ENCODE data around the gene HIVEP3. TPM values are rescaled to one million over a fixed set of nuclear protein-coding genes. Genes with fewer than 3 reads are reported as not detected.

Gene HIVEP3
- total RNA-seq, 1 donor from 2014 or later, result 8.9 TPM

GRCh38 chr1:41773842-41774241 lies 144.9 kb downstream of the HIVEP3 start:
- H3K4me3 Mint-ChIP-seq (ENCODE audit: unreplicated experiment), result no peak overlapping the region
- Histone ChIP-seq H3K4me1 (ENCODE audit: insufficient read depth, low read length) (peaks cover 10% of the 10 kb centered on the region), H3K4me3 (ENCODE audit: insufficient read depth, low read depth, low read length) (no peak overlapping the region), H2AFZ (ENCODE audit: low read depth, low read length) (no peak overlapping the region), H3K36me3 (ENCODE audit: insufficient read depth, low read length) (no peaks in the 10 kb centered on the region), H3K27me3 (ENCODE audit: insufficient read depth, low read length) (no peaks in the 10 kb centered on the region), H3K9ac (ENCODE audit: low read length) (no peak overlapping the region), H3K9me3 (ENCODE audit: insufficient read depth, low read depth, low read length) (no peaks in the 10 kb centered on the region), H3K27ac (ENCODE audit: low read depth, low read length) (no peak overlapping the region), H3K4me2 (ENCODE audit: low read length) (no peak overlapping the region), H3K79me2 (ENCODE audit: insufficient read depth, low read length) (peaks cover 4% of the 10 kb centered on the region), H4K20me1 (ENCODE audit: insufficient read depth, low read length) (no peaks in the 10 kb centered on the region)
- no peaks in the 10 kb centered on the region for H3K36me3 Mint-ChIP-seq (ENCODE audit: low read depth, unreplicated experiment)
- FAIRE-seq, result no peak
- DNase-seq (ENCODE audit: low read depth), result no peak
- TF ChIP-seq EZH2 (IDR thresholded peaks at IDR 0.05; ENCODE audit: insufficient read depth, low read length) (no peak), CTCF (IDR thresholded peaks at IDR 0.05; ENCODE audit: insufficient read depth, low read depth, low read length) (no peak)
- peaks cover 24% of the 10 kb centered on the region for H3K27me3 Mint-ChIP-seq (ENCODE audit: low read depth, unreplicated experiment)
- peaks cover 5% of the 10 kb centered on the region for H3K4me1 Mint-ChIP-seq (ENCODE audit: low read depth, unreplicated experiment)
- no peaks in the 10 kb centered on the region for H3K9me3 Mint-ChIP-seq (ENCODE audit: unreplicated experiment)
- H3K27ac Mint-ChIP-seq (ENCODE audit: unreplicated experiment), result no peak overlapping the region

- peaks cover 5% of the 10 kb centered on the region for H3K4me1 Mint-ChIP-seq (ENCODE audit: low read depth, unreplicated experiment)
These were observed 145.6 kb downstream of the HIVEP3 start for GRCh38 chr1:41773144-41773591.

More at GRCh38 chr1:41773144-41773591, 145.6 kb downstream of the HIVEP3 start:
- Histone ChIP-seq H3K4me3 (ENCODE audit: insufficient read depth, low read depth, low read length) (no peak overlapping the region), H3K27ac (ENCODE audit: low read depth, low read length) (no peak overlapping the region), H3K27me3 (ENCODE audit: insufficient read depth, low read length) (no peaks in the 10 kb centered on the region), H3K9me3 (ENCODE audit: insufficient read depth, low read depth, low read length) (no peaks in the 10 kb centered on the region), H2AFZ (ENCODE audit: low read depth, low read length) (no peak overlapping the region), H3K36me3 (ENCODE audit: insufficient read depth, low read length) (no peaks in the 10 kb centered on the region), H3K9ac (ENCODE audit: low read length) (no peak overlapping the region), H3K4me2 (ENCODE audit: low read length) (no peak overlapping the region), H3K79me2 (ENCODE audit: insufficient read depth, low read length) (peaks cover 4% of the 10 kb centered on the region), H3K4me1 (ENCODE audit: insufficient read depth, low read length) (peaks cover 10% of the 10 kb centered on the region), H4K20me1 (ENCODE audit: insufficient read depth, low read length) (no peaks in the 10 kb centered on the region)
- Mint-ChIP-seq H3K27ac (ENCODE audit: unreplicated experiment) (no peak overlapping the region), H3K36me3 (ENCODE audit: low read depth, unreplicated experiment) (no peaks in the 10 kb centered on the region), H3K9me3 (ENCODE audit: unreplicated experiment) (no peaks in the 10 kb centered on the region), H3K27me3 (ENCODE audit: low read depth, unreplicated experiment) (peaks cover 19% of the 10 kb centered on the region), H3K4me3 (ENCODE audit: unreplicated experiment) (no peak overlapping the region)
- no peak for TF ChIP-seq CTCF (IDR thresholded peaks at IDR 0.05; ENCODE audit: insufficient read depth, low read depth, low read length)
- no peak for TF ChIP-seq EZH2 (IDR thresholded peaks at IDR 0.05; ENCODE audit: insufficient read depth, low read length)
- DNase-seq (ENCODE audit: low read depth) (peak; percentile 65), FAIRE-seq (peak; percentile 86)

Data from astrocyte (in vitro differentiated cells and primary cell).